ENCODE results near the gene NLRP11.

- no peak for TF ChIP-seq CTCF (IDR thresholded peaks at IDR 0.05)
- no peak for TF ChIP-seq POLR2A (IDR thresholded peaks at IDR 0.05)
These were observed 1.1 kb downstream of the NLRP11 start for GRCh38 chr19:55830656-55831055.
